DND-41 (cell line): ENCODE results near the gene GRM4.

Experiments used
- ATAC-seq: fragments of 200-7000 bp; cut with Tn5 transposase; 3 replicates; pipeline ENCODE4 v1.9.1; 2021; ENCODE audit warnings: low read depth; ENCODE audit not compliant: insufficient read depth
- DNase-seq: peaks from one replicate; pipeline ENCODE4 v3.0.0-alpha.2; 2020
- H2AFZ ChIP-seq: 2 replicates; pipeline ENCODE4 v1.6.0; 2012; ENCODE audit warnings: low read depth, low read length
- H3K27ac ChIP-seq: 2 replicates; pipeline ENCODE4 v1.5.1; 2012; ENCODE audit warnings: low read length, inconsistent platforms
- H3K27me3 ChIP-seq: fragments of 200-600 bp; sonication (generic); 2 replicates; pipeline ENCODE4 v1.6.0; 2012; ENCODE audit warnings: low read length, mild to moderate bottlenecking, inconsistent platforms; ENCODE audit not compliant: insufficient read depth, poor library complexity
- H3K36me3 ChIP-seq: 2 replicates; pipeline ENCODE4 v1.5.1; 2012; ENCODE audit warnings: low read length, inconsistent platforms; ENCODE audit not compliant: insufficient read depth
- H3K4me1 ChIP-seq: 2 replicates; pipeline ENCODE4 v1.5.1; 2012; ENCODE audit warnings: mild to moderate bottlenecking, low read length; ENCODE audit not compliant: insufficient read depth
- H3K4me2 ChIP-seq: 2 replicates; pipeline ENCODE4 v1.6.0; 2012; ENCODE audit warnings: mild to moderate bottlenecking, moderate library complexity, low read length, inconsistent platforms; ENCODE audit not compliant: insufficient read depth
- H3K4me3 ChIP-seq, 2 experiments: fragments of 200-600 bp in 1 of 2; shearing (Covaris generic) in 1 of 2; 2 replicates each; pipeline ENCODE4 v1.5.1; 2012 to 2016; ENCODE audit warnings: inconsistent platforms in 2 of 2, low read length in 2 of 2, mild to moderate bottlenecking in 2 of 2, low read depth in 1 of 2, moderate library complexity in 1 of 2
- H3K79me2 ChIP-seq: 2 replicates; pipeline ENCODE4 v1.6.0; 2012; ENCODE audit warnings: low read length, inconsistent platforms; ENCODE audit not compliant: insufficient read depth
- H3K9ac ChIP-seq: 2 replicates; pipeline ENCODE4 v1.6.0; 2012; ENCODE audit warnings: low read depth, mild to moderate bottlenecking, inconsistent platforms, low read length, moderate library complexity
- H3K9me3 ChIP-seq: 2 replicates; pipeline ENCODE4 v1.5.1; 2012; ENCODE audit warnings: low read length, moderate library complexity, mild to moderate bottlenecking, inconsistent platforms; ENCODE audit not compliant: insufficient read depth, severe bottlenecking
- H4K20me1 ChIP-seq: 2 replicates; pipeline ENCODE4 v1.6.0; 2012; ENCODE audit warnings: low read length; ENCODE audit not compliant: insufficient read depth
- EZH2 ChIP-seq: IDR thresholded peaks from 3 replicates; pipeline ENCODE4 v1.6.1; 2012; ENCODE audit warnings: borderline replicate concordance, low read depth, mild to moderate bottlenecking, moderate library complexity, low read length, inconsistent platforms; ENCODE audit not compliant: severe bottlenecking
- TF ChIP-seq, protein P1 (sequence below): IDR thresholded peaks from 2 replicates; pipeline ENCODE4 v1.5.1; 2012; ENCODE audit warnings: borderline replicate concordance, low read length, moderate library complexity, mild to moderate bottlenecking; ENCODE audit not compliant: poor library complexity, severe bottlenecking; ENCODE audit errors: extremely low read depth

Gene GRM4

DNA sequence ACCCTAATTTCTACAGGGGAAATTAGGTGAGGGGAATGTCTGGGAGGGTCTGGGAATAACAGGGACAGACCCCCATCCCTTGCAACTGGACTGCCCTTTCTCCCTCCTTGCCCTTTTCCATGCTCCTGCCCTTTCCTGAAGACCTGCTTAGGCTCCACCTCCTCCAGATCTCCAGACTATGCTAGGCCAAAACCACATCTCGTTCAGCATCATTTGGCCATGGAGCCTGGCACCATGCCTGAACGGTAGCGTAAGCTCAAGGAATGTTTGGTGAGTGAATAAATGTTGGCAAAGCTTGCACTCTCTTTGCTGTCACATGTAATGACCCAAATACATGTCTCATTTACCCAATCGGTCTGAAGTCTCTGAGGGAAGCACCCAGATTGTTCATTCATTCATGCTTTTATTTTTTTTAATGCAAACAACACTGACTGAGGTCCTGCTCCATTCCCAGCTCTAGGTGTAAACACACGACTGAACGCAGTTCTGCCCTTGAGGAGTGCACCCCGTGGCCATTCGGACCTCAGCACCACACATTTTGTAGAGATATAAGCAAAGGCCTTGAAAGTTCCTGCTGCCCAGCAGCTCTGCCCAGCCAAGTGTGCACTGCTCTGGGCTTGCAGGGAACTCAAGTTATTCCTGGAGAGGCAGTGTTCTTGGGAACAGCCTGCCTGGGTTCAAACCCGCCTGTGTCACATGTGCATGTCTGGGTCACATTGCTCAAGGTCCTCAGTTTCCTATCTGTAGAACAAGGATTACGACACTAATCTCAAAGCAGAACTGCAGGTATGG, 1.1 kb upstream of the GRM4 start:
- Histone ChIP-seq H3K36me3 (no peaks in the 10 kb centered on the region), H3K79me2 (no peaks in the 10 kb centered on the region), H4K20me1 (peaks cover 29% of the 10 kb centered on the region; the same call in 1 of the 2 replicates), H3K4me1 (no peaks in the 10 kb centered on the region), H3K27ac (no peak overlapping the region), H3K27me3 (peaks cover 25% of the 10 kb centered on the region), H3K9ac (no peak overlapping the region), H2AFZ (no peak overlapping the region), H3K4me2 (no peak overlapping the region), H3K4me3 (no peak overlapping the region), H3K9me3 (no peaks in the 10 kb centered on the region)
- TF ChIP-seq EZH2: no peak
- TF ChIP-seq, protein P1, sequence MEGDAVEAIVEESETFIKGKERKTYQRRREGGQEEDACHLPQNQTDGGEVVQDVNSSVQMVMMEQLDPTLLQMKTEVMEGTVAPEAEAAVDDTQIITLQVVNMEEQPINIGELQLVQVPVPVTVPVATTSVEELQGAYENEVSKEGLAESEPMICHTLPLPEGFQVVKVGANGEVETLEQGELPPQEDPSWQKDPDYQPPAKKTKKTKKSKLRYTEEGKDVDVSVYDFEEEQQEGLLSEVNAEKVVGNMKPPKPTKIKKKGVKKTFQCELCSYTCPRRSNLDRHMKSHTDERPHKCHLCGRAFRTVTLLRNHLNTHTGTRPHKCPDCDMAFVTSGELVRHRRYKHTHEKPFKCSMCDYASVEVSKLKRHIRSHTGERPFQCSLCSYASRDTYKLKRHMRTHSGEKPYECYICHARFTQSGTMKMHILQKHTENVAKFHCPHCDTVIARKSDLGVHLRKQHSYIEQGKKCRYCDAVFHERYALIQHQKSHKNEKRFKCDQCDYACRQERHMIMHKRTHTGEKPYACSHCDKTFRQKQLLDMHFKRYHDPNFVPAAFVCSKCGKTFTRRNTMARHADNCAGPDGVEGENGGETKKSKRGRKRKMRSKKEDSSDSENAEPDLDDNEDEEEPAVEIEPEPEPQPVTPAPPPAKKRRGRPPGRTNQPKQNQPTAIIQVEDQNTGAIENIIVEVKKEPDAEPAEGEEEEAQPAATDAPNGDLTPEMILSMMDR: no peak
- no peak for DNase-seq
- no peak for ATAC-seq

DNA sequence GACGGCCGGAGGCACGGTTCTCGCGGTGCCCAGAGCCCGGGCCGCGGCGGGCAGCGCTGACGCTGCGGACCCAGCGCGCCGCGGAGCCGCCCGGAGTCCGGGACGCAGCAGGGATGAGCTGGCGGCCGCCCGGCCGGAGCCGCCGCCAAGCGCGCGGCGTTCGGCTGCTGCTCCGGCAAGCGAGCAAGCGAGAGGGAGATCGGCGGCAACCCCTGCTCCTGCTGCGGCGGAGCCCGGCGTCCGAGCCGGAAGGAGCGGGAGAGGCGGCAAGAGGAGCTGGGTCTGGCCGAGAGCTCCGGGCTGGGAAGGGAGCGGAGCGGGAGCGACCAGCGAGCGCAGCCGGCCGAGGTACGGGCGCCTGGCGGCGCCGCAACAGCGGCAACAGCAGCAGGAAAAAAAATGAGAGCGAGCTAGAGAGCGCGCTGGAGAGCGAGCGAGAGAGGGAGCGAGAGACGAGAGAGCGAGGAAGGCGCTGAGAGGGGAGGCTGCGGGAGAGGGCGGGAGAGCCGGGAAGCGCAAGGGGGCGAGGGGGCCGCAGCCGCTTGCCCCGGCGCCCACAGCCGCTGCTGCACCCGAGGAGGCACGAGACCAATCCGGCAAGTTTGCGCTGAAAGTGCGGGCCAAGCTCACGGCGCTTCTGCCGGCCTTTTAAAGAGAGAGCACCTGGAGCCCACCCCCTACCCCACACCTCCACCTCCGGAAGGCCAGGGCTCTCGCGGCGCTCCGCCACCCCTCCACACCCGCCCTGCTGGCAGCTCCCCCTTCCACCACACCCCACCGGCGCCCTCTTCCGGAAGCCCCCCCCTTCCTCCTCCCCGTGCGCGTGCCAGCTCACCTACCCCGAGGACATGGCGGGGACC, 496 bp downstream of the GRM4 start:
- Histone ChIP-seq H2AFZ (no peak overlapping the region), H3K4me3 (no peak overlapping the region), H3K79me2 (no peaks in the 10 kb centered on the region), H3K4me1 (no peaks in the 10 kb centered on the region), H3K9me3 (no peaks in the 10 kb centered on the region), H3K27ac (no peak overlapping the region), H3K9ac (no peak overlapping the region), H4K20me1 (peaks cover 29% of the 10 kb centered on the region; the same call in 1 of the 2 replicates), H3K27me3 (peaks cover 15% of the 10 kb centered on the region), H3K36me3 (no peaks in the 10 kb centered on the region), H3K4me2 (no peak overlapping the region)
- ATAC-seq: peak; percentile 68
- DNase-seq: peak; percentile 44
- TF ChIP-seq, protein P1: no peak
- no peak for TF ChIP-seq EZH2

DNA sequence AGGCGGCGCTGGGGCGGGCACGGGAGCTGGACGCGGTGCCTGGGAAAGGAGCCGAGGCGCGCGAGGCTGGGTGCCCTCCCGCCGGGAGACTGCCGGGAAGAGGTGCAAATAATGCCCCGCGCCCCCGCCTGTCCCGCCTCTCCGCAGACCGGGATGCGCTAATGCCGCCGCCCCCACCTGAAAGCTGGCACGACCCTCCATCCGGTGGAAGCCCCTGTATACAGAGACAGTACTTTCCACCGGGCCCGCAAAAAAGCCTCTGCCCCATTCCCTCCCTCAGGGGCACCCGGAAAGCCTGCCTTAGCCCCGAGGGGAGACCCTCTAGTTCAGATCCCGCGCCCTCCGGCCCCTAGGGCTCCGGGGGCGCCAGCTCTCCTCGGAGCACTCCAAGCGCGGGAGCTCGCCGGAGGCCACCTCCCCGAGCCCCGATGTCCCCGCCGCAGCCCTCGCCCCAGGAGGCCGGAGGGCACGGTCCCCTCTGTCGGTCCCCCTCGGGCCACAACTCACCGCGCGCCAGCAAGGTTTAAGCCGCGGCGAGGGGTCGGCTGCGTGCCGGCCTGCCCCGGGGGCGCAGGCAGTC, 1.2 kb downstream of the GRM4 start:
- no peak overlapping the region for H3K4me3 ChIP-seq
- no peak for DNase-seq
- H3K36me3 ChIP-seq: no peaks in the 10 kb centered on the region
- H3K9ac ChIP-seq: no peak overlapping the region
- no peaks in the 10 kb centered on the region for H3K79me2 ChIP-seq
- H3K27ac ChIP-seq: no peak overlapping the region
- H4K20me1 ChIP-seq: peaks cover 29% of the 10 kb centered on the region; the same call in 1 of the 2 replicates
- H3K9me3 ChIP-seq: no peaks in the 10 kb centered on the region
- H3K27me3 ChIP-seq: peaks cover 15% of the 10 kb centered on the region
- H3K4me2 ChIP-seq: no peak overlapping the region
- ATAC-seq: no peak
- H3K4me1 ChIP-seq: no peaks in the 10 kb centered on the region
- no peak overlapping the region for H2AFZ ChIP-seq
- no peak for TF ChIP-seq EZH2
- TF ChIP-seq, protein P1: no peak
